HepG2 (cell line): ENCODE data around the gene RAPGEF5. TPM values are rescaled to one million over a fixed set of nuclear protein-coding genes. Genes with fewer than 3 reads are reported as not detected.
A peak's percentile ranks its signal among the peaks of the same experiment; 100 is the strongest.

ENCODE experiments used
- CBX5 ChIP-seq: sonication (generic); formaldehyde crosslinking; IDR thresholded peaks from 2 replicates; pipeline ENCODE4 v1.4.0; 2020; ENCODE audit warnings: missing genetic modification reagents, borderline replicate concordance
- FOSL2 ChIP-seq: sonication (generic); formaldehyde crosslinking; IDR thresholded peaks from 2 replicates; pipeline ENCODE4 v1.4.0; 2020; ENCODE audit warnings: missing genetic modification reagents
- FOXA3 ChIP-seq: IDR thresholded peaks from 2 replicates; pipeline ENCODE4 v1.6.1; 2016; ENCODE audit warnings: missing genetic modification reagents, missing compliant biosample characterization
- KLF12 ChIP-seq: sonication (generic); formaldehyde crosslinking; IDR thresholded peaks from 2 replicates; pipeline ENCODE4 v1.4.0; 2020; ENCODE audit warnings: missing genetic modification reagents, borderline replicate concordance
- MAFF ChIP-seq: IDR thresholded peaks from 2 replicates; pipeline ENCODE4 v1.6.1; 2011; ENCODE audit warnings: low read depth, low read length, improper control_type of control experiment
- POLR2A ChIP-seq, 2 experiments: IDR thresholded peaks; 2 replicates each; pipeline ENCODE4 v1.6.1; 2011; ENCODE audit warnings: low read depth in 2 of 2, low read length in 2 of 2, mild to moderate bottlenecking in 1 of 2, moderate library complexity in 1 of 2; ENCODE audit not compliant: insufficient read depth in 1 of 2
- POLR2AphosphoS5 ChIP-seq: IDR thresholded peaks from 2 replicates; pipeline ENCODE4 v1.6.1; 2012; ENCODE audit warnings: low read depth, low read length
- RBFOX2 ChIP-seq: fragments of 200-400 bp; formaldehyde crosslinking; IDR thresholded peaks from 2 replicates; pipeline ENCODE4 v1.6.1; 2017; ENCODE audit warnings: low read depth, mild to moderate bottlenecking, low read length
- REST ChIP-seq, 2 experiments: IDR thresholded peaks; 2 replicates each; pipeline ENCODE4 v1.6.1; 2011 to 2012; ENCODE audit warnings: low read length in 2 of 2, borderline replicate concordance in 1 of 2, low read depth in 1 of 2, mild to moderate bottlenecking in 1 of 2, moderate library complexity in 1 of 2
- TSC22D2 ChIP-seq: sonication (generic); formaldehyde crosslinking; IDR thresholded peaks from 2 replicates; pipeline ENCODE4 v1.5.1; 2020; ENCODE audit warnings: missing genetic modification reagents, mild to moderate bottlenecking, borderline replicate concordance
- ZBTB7B ChIP-seq: sonication (generic); formaldehyde crosslinking; IDR thresholded peaks from 2 replicates; pipeline ENCODE4 v1.4.0; 2020; ENCODE audit warnings: missing genetic modification reagents
- ZKSCAN8 ChIP-seq: IDR thresholded peaks from 2 replicates; pipeline ENCODE4 v1.6.1; 2016; ENCODE audit warnings: borderline replicate concordance, missing genetic modification reagents, missing compliant biosample characterization
- ZNF34 ChIP-seq: sonication (generic); formaldehyde crosslinking; IDR thresholded peaks from 2 replicates; pipeline ENCODE4 v1.4.0; 2020; ENCODE audit warnings: mild to moderate bottlenecking, missing genetic modification reagents, borderline replicate concordance
- ZNF350 ChIP-seq: sonication (generic); formaldehyde crosslinking; IDR thresholded peaks from 2 replicates; pipeline ENCODE4 v1.4.0; 2020; ENCODE audit warnings: mild to moderate bottlenecking, low read depth, missing genetic modification reagents, borderline replicate concordance
- ZNF451 ChIP-seq: sonication (generic); formaldehyde crosslinking; IDR thresholded peaks from 2 replicates; pipeline ENCODE4 v1.5.0; 2020; ENCODE audit warnings: mild to moderate bottlenecking, missing genetic modification reagents
- ZNF510 ChIP-seq: sonication (generic); formaldehyde crosslinking; IDR thresholded peaks from 2 replicates; pipeline ENCODE4 v1.4.0; 2020; ENCODE audit warnings: low read depth, mild to moderate bottlenecking, missing genetic modification reagents
- ZNF530 ChIP-seq: sonication (generic); formaldehyde crosslinking; IDR thresholded peaks from 2 replicates; pipeline ENCODE4 v1.5.0; 2020; ENCODE audit warnings: low read depth, mild to moderate bottlenecking, missing genetic modification reagents
- ZNF687 ChIP-seq: sonication (generic); formaldehyde crosslinking; IDR thresholded peaks from 2 replicates; pipeline ENCODE4 v1.5.1; 2020; ENCODE audit warnings: mild to moderate bottlenecking, missing genetic modification reagents, moderate library complexity
- ZNF710 ChIP-seq: sonication (generic); formaldehyde crosslinking; IDR thresholded peaks from 2 replicates; pipeline ENCODE4 v1.5.0; 2020; ENCODE audit warnings: mild to moderate bottlenecking, missing genetic modification reagents, borderline replicate concordance
- polyA plus RNA-seq, 8 experiments: library from polyadenylated mRNA; depleted of rRNA in 3 of 8; stranded (reverse) in 7 of 8; unstranded in 1 of 8; fragments of >200 nt; fragmentation: Illumina TruSeq in 4 of 8; extraction: Trizol in 4 of 8; gene quantifications; 2 replicates each; pipeline versions ENCODE4 v1.2.1 to v1.2.3, GENCODE V29; 2011 to 2016; ENCODE audit warnings: low read depth in 4 of 8, missing spikeins in 1 of 8, mixed read lengths in 1 of 8; ENCODE audit not compliant: insufficient read depth in 1 of 8
- total RNA-seq, 5 experiments: library from RNA; depleted of rRNA; stranded (reverse); fragments of >200 nt; fragmentation: Illumina TruSeq; extraction: Trizol; gene quantifications; 2 replicates each; pipeline ENCODE4 v1.2.3, GENCODE V29; 2016; ENCODE audit warnings: low read depth in 1 of 5

RAPGEF5 gene
- total and polyA plus RNA-seq, 2 of the 13 experiments (the other 11 are each of a cell fraction or from before 2014, with no cell fraction given), result 17.1 to 23.4 TPM

- TF ChIP-seq ZKSCAN8 (CRISPR knock-in tag) (no peak), KLF12 (CRISPR knock-in tag) (peak; percentile 73; the same call in 1 of the 2 replicates), FOXA3 (CRISPR knock-in tag) (no peak), ZNF510 (CRISPR knock-in tag) (no peak), ZNF34 (CRISPR knock-in tag) (no peak), ZNF710 (no peak), REST (IDR thresholded peaks at IDR 0.05; ENCODE audit: borderline replicate concordance in 1 of 2, low read depth in 1 of 2, low read length in 2 of 2) (no peak), MAFF (no peak), ZNF530 (CRISPR knock-in tag) (no peak), POLR2A (IDR thresholded peaks at IDR 0.05; ENCODE audit: insufficient read depth in 1 of 2, low read depth in 2 of 2, low read length in 2 of 2) (peak in 1 of 2 experiments; percentile 54; a peak in 2 of 4 replicates), FOSL2 (CRISPR knock-in tag) (no peak), TSC22D2 (CRISPR knock-in tag) (no peak), CBX5 (CRISPR knock-in tag) (no peak), ZBTB7B (CRISPR knock-in tag) (no peak), ZNF687 (CRISPR knock-in tag) (peak; percentile 38; the same call in 1 of the 2 replicates), ZNF451 (no peak), RBFOX2 (peak; percentile 71), ZNF350 (no peak), POLR2AphosphoS5 (peak; percentile 43; the same call in 1 of the 2 replicates)
Observed at GRCh38 chr7:22356701-22357310, at the start of gene RAPGEF5 (continued).
